ENCODE data around the gene ADCY5.
A peak's percentile ranks its signal among the peaks of the same experiment; 100 is the strongest.

ADCY5 gene

GRCh38 chr3:123464211-123464610 is 15.3 kb upstream of the ADCY5 start:
- Histone ChIP-seq H3K4me1 (ENCODE audit: control insufficient read depth, insufficient read depth, low read length, poor library complexity, severe bottlenecking) (no peaks in the 10 kb centered on the region), H3K36me3 (ENCODE audit: control insufficient read depth, insufficient read depth, low read length) (no peaks in the 10 kb centered on the region), H3K9me3 (ENCODE audit: control insufficient read depth, low read length) (no peaks in the 10 kb centered on the region), H3K27ac (ENCODE audit: insufficient read depth, low read length, poor library complexity, severe bottlenecking) (no peak overlapping the region), H3K27me3 (replicated peaks; ENCODE audit: control insufficient read depth, insufficient read depth, low read length, poor library complexity, severe bottlenecking) (no peaks in the 10 kb centered on the region), H3K4me3 (ENCODE audit: insufficient read depth, low read depth, low read length, poor library complexity, severe bottlenecking) (no peak overlapping the region)
- DNase-seq, result no peak

GRCh38 chr3:123459862-123460261 is 11.0 kb upstream of the ADCY5 start:
- H3K27me3 ChIP-seq (replicated peaks; ENCODE audit: control insufficient read depth, insufficient read depth, low read length, poor library complexity, severe bottlenecking), result no peaks in the 10 kb centered on the region
- H3K9me3 ChIP-seq (ENCODE audit: control insufficient read depth, low read length), result no peaks in the 10 kb centered on the region
- H3K4me3 ChIP-seq (ENCODE audit: insufficient read depth, low read depth, low read length, poor library complexity, severe bottlenecking), result no peak overlapping the region
- H3K36me3 ChIP-seq (ENCODE audit: control insufficient read depth, insufficient read depth, low read length), result no peaks in the 10 kb centered on the region
- no peak overlapping the region for H3K27ac ChIP-seq (ENCODE audit: insufficient read depth, low read length, poor library complexity, severe bottlenecking)
- H3K4me1 ChIP-seq (ENCODE audit: control insufficient read depth, insufficient read depth, low read length, poor library complexity, severe bottlenecking), result no peaks in the 10 kb centered on the region
- no peak for DNase-seq

- no peak overlapping the region for H3K27ac ChIP-seq (ENCODE audit: insufficient read depth, low read length, poor library complexity, severe bottlenecking)
- H3K36me3 ChIP-seq (ENCODE audit: control insufficient read depth, insufficient read depth, low read length), result no peaks in the 10 kb centered on the region
- no peak overlapping the region for H3K4me3 ChIP-seq (ENCODE audit: insufficient read depth, low read depth, low read length, poor library complexity, severe bottlenecking)
- no peaks in the 10 kb centered on the region for H3K27me3 ChIP-seq (replicated peaks; ENCODE audit: control insufficient read depth, insufficient read depth, low read length, poor library complexity, severe bottlenecking)
- DNase-seq, result no peak
- no peaks in the 10 kb centered on the region for H3K4me1 ChIP-seq (ENCODE audit: control insufficient read depth, insufficient read depth, low read length, poor library complexity, severe bottlenecking)
- H3K9me3 ChIP-seq (ENCODE audit: control insufficient read depth, low read length), result no peaks in the 10 kb centered on the region
Measured at GRCh38 chr3:123458255-123458654, 9.4 kb upstream of the ADCY5 start.

- Histone ChIP-seq H3K27ac (ENCODE audit: insufficient read depth, low read length, poor library complexity, severe bottlenecking) (no peak overlapping the region), H3K36me3 (ENCODE audit: control insufficient read depth, insufficient read depth, low read length) (no peaks in the 10 kb centered on the region), H3K4me3 (ENCODE audit: insufficient read depth, low read depth, low read length, poor library complexity, severe bottlenecking) (no peak overlapping the region), H3K9me3 (ENCODE audit: control insufficient read depth, low read length) (no peaks in the 10 kb centered on the region), H3K4me1 (ENCODE audit: control insufficient read depth, insufficient read depth, low read length, poor library complexity, severe bottlenecking) (no peaks in the 10 kb centered on the region), H3K27me3 (replicated peaks; ENCODE audit: control insufficient read depth, insufficient read depth, low read length, poor library complexity, severe bottlenecking) (no peaks in the 10 kb centered on the region)
- DNase-seq, result no peak
Measured at GRCh38 chr3:123457841-123458240, 9.0 kb upstream of the ADCY5 start.

GRCh38 chr3:123453675-123454074 is 4.8 kb upstream of the ADCY5 start:
- DNase-seq, result no peak
- H3K27ac ChIP-seq (ENCODE audit: insufficient read depth, low read length, poor library complexity, severe bottlenecking), result no peak overlapping the region
- no peaks in the 10 kb centered on the region for H3K36me3 ChIP-seq (ENCODE audit: control insufficient read depth, insufficient read depth, low read length)
- no peaks in the 10 kb centered on the region for H3K4me1 ChIP-seq (ENCODE audit: control insufficient read depth, insufficient read depth, low read length, poor library complexity, severe bottlenecking)
- H3K27me3 ChIP-seq (replicated peaks; ENCODE audit: control insufficient read depth, insufficient read depth, low read length, poor library complexity, severe bottlenecking), result peaks cover 22% of the 10 kb centered on the region
- H3K4me3 ChIP-seq (ENCODE audit: insufficient read depth, low read depth, low read length, poor library complexity, severe bottlenecking), result no peak overlapping the region
- H3K9me3 ChIP-seq (ENCODE audit: control insufficient read depth, low read length), result no peaks in the 10 kb centered on the region

GRCh38 chr3:123451186-123451585 is 2.3 kb upstream of the ADCY5 start:
- Histone ChIP-seq H3K9me3 (ENCODE audit: control insufficient read depth, low read length) (no peaks in the 10 kb centered on the region), H3K36me3 (ENCODE audit: control insufficient read depth, insufficient read depth, low read length) (no peaks in the 10 kb centered on the region), H3K27me3 (replicated peaks; ENCODE audit: control insufficient read depth, insufficient read depth, low read length, poor library complexity, severe bottlenecking) (peaks cover 38% of the 10 kb centered on the region), H3K4me3 (ENCODE audit: insufficient read depth, low read depth, low read length, poor library complexity, severe bottlenecking) (no peak overlapping the region), H3K27ac (ENCODE audit: insufficient read depth, low read length, poor library complexity, severe bottlenecking) (no peak overlapping the region), H3K4me1 (ENCODE audit: control insufficient read depth, insufficient read depth, low read length, poor library complexity, severe bottlenecking) (no peaks in the 10 kb centered on the region)
- DNase-seq, result no peak

- Histone ChIP-seq H3K9me3 (ENCODE audit: control insufficient read depth, low read length) (no peaks in the 10 kb centered on the region), H3K4me3 (ENCODE audit: insufficient read depth, low read depth, low read length, poor library complexity, severe bottlenecking) (peak overlapping the region; percentile 39), H3K4me1 (ENCODE audit: control insufficient read depth, insufficient read depth, low read length, poor library complexity, severe bottlenecking) (no peaks in the 10 kb centered on the region), H3K27ac (ENCODE audit: insufficient read depth, low read length, poor library complexity, severe bottlenecking) (no peak overlapping the region), H3K36me3 (ENCODE audit: control insufficient read depth, insufficient read depth, low read length) (no peaks in the 10 kb centered on the region), H3K27me3 (replicated peaks; ENCODE audit: control insufficient read depth, insufficient read depth, low read length, poor library complexity, severe bottlenecking) (peaks cover 44% of the 10 kb centered on the region)
- DNase-seq, result no peak
Measured at GRCh38 chr3:123449997-123450604, 1.2 kb upstream of the ADCY5 start.

GRCh38 chr3:123449102-123449996 is 459 bp upstream of the ADCY5 start:
- Histone ChIP-seq H3K4me3 (ENCODE audit: insufficient read depth, low read depth, low read length, poor library complexity, severe bottlenecking) (peak overlapping the region; percentile 60), H3K27ac (ENCODE audit: insufficient read depth, low read length, poor library complexity, severe bottlenecking) (no peak overlapping the region), H3K27me3 (replicated peaks; ENCODE audit: control insufficient read depth, insufficient read depth, low read length, poor library complexity, severe bottlenecking) (peaks cover 44% of the 10 kb centered on the region), H3K36me3 (ENCODE audit: control insufficient read depth, insufficient read depth, low read length) (no peaks in the 10 kb centered on the region), H3K9me3 (ENCODE audit: control insufficient read depth, low read length) (no peaks in the 10 kb centered on the region), H3K4me1 (ENCODE audit: control insufficient read depth, insufficient read depth, low read length, poor library complexity, severe bottlenecking) (no peaks in the 10 kb centered on the region)
- no peak for DNase-seq

GRCh38 chr3:123447749-123448517 is 957 bp downstream of the ADCY5 start:
- DNase-seq, result peak in 2 of 3 donors; percentile 8 to 10
- Histone ChIP-seq H3K27ac (ENCODE audit: insufficient read depth, low read length, poor library complexity, severe bottlenecking) (no peak overlapping the region), H3K36me3 (ENCODE audit: control insufficient read depth, insufficient read depth, low read length) (no peaks in the 10 kb centered on the region), H3K27me3 (replicated peaks; ENCODE audit: control insufficient read depth, insufficient read depth, low read length, poor library complexity, severe bottlenecking) (peaks cover 48% of the 10 kb centered on the region), H3K9me3 (ENCODE audit: control insufficient read depth, low read length) (no peaks in the 10 kb centered on the region), H3K4me3 (ENCODE audit: insufficient read depth, low read depth, low read length, poor library complexity, severe bottlenecking) (peak overlapping the region; percentile 60), H3K4me1 (ENCODE audit: control insufficient read depth, insufficient read depth, low read length, poor library complexity, severe bottlenecking) (no peaks in the 10 kb centered on the region)

GRCh38 chr3:123447416-123447748 is 1.5 kb downstream of the ADCY5 start:
- no peak for DNase-seq
- H3K4me1 ChIP-seq (ENCODE audit: control insufficient read depth, insufficient read depth, low read length, poor library complexity, severe bottlenecking), result no peaks in the 10 kb centered on the region
- H3K9me3 ChIP-seq (ENCODE audit: control insufficient read depth, low read length), result no peaks in the 10 kb centered on the region
- H3K27me3 ChIP-seq (replicated peaks; ENCODE audit: control insufficient read depth, insufficient read depth, low read length, poor library complexity, severe bottlenecking), result peaks cover 50% of the 10 kb centered on the region
- H3K4me3 ChIP-seq (ENCODE audit: insufficient read depth, low read depth, low read length, poor library complexity, severe bottlenecking), result no peak overlapping the region
- no peak overlapping the region for H3K27ac ChIP-seq (ENCODE audit: insufficient read depth, low read length, poor library complexity, severe bottlenecking)
- H3K36me3 ChIP-seq (ENCODE audit: control insufficient read depth, insufficient read depth, low read length), result no peaks in the 10 kb centered on the region

Data from effector memory CD4-positive, alpha-beta T cell (primary cell).